CD4-positive, alpha-beta T cell treated with Interleukin-6 for 4 hours (primary cell): Measurements from ENCODE around the gene CAMTA1.

ENCODE experiments used
- DNase-seq: peaks from one replicate; pipeline ENCODE4 v3.0.0-alpha.2; 2020; ENCODE audit warnings: mixed read lengths

Gene CAMTA1

DNA sequence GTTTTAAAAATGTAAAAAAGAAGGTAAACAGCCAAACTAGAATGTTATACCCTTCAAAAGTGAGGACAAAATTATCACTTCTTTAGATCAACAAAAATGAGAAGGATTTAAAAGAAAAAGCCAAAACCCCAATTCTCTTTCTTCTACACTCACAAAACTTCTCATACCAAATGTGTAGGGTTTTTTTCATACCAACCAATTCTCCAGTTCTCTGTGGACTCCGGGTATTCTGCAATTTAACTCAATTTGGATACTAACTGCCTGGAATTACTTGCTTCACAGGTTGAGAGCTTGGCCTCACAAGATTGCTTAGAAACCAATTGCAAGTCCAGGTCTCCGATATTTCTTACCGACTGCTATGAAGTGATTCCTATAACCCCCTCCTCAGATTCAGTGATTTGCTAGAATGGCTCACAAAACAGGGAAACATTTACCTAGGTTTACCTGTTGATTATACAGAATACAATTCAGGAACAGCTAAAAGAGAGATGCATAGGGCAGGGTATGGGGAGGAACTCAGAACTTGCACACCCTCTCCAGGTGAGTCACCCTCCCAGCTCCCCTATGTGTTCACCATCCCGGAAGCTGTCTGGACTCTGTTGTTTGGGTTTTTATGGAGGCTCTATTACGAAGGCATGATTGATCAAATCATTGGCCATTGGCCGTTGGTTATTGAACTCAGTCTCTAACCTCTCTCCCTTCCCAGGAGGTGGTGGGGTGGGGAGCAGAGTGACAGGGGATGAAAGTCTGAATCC is 67.1 kb downstream of the CAMTA1 start:
- no peak for DNase-seq

DNA sequence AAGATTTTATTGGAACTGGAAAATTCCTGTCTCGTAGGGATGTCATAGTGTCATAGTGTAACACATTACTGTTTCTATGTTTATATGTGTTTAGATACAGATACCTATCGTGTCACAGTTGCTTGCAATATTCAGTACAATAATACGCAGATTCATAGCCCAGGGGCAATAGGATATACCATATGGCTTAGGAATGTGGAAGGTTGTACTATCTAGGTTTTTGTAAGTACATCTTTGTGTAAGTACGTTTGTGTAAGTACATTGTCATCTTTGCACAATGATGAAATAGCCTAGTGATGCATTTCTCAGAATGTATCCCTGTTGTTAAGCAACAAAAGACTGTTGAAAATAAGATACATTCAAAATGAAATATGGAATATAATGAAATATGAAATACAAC is 68.9 kb downstream of the CAMTA1 start:
- DNase-seq: no peak

DNA sequence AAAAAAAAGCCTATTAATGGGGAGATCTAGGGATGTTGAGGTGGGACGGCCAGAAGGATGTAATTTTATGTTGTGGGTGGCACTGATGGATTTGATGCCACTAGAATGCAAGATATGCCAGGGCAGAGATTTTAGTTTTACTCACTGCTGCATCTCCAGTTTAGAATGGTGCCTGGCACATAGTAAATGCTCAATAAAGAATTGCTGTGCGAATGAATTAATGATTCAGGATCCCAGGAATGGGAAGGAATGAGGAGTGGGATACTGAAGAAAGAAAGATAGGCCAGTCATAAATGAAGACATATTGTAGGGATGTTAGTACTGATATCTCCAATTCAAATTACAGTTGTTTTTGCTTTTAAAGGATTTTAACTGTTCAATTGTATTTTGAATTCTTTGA is 72.6 kb downstream of the CAMTA1 start:
- DNase-seq: no peak

- DNase-seq: no peak
Measured at GRCh38 chr1:6858596-6858995, 73.3 kb downstream of the CAMTA1 start.

DNA sequence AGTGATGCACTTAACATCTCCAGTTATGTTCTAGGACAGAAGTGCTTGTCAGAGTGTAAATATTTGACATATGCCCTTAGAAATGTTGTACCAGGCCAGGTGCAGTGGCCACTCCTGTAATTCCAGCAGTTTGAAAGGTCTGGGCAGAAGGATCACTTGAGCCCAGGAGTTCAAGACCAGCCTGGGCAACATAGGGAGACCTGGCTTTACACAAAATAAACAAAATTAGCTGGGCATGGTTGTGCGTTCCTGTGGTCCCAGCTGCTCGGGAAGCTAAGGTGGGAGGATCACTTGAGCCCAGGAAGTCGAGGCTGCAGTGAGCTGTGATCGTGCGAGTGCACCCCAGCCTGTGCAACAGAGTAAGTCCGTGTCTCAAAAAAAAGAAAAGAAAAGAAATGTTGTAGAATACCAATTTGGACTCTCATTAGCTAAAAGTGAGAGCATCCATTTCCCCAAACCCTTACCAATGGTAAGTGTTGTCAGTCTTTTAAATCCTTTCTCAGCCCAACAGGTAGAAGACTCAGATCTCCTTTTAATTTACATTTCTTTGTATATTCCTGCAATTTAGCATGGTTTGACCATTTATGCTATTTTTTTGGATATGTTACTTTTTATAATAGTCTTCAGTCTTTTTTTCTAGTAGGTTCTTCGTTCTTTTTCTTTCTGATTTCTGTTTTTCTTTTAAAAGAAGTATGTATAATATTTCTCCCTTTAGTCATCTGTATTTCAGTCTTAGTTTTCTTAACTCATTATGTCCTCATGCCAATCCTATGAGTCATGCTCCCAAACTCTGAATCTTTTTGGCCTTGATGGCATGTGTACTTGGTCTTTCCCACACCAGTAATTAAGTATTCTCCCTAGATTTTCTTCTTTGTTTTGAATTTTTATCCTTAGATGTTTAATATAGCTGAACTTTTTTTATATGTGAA is 74.4 kb downstream of the CAMTA1 start:
- DNase-seq: no peak

GRCh38 chr1:6860401-6860800 is 75.1 kb downstream of the CAMTA1 start:
- no peak for DNase-seq

- DNase-seq: no peak
Measured at GRCh38 chr1:6861075-6861724, 75.9 kb downstream of the CAMTA1 start.

- DNase-seq: no peak
Measured at GRCh38 chr1:6862906-6863305, 77.7 kb downstream of the CAMTA1 start.

DNA sequence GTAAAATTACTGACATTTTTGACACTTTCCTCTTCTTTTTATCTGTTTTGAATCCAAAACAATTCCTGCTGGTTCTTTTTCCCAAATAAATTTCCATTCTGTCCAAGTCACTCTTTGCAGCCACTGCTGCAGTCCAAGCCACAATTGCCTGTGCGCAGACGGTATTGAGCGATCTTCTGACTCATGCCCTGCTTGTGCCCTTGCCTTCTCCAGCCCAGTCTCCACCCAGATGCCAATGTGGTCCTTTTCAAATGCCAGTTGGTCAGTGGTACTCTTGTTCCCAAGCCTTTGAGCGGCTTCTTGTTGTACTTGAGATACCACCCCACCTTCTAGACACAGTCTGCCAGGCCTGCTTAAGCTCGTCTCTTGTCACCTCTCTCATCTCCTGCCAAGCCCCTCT is 78.9 kb downstream of the CAMTA1 start:
- no peak for DNase-seq

GRCh38 chr1:6866825-6867224 is 81.6 kb downstream of the CAMTA1 start:
- no peak for DNase-seq

DNA sequence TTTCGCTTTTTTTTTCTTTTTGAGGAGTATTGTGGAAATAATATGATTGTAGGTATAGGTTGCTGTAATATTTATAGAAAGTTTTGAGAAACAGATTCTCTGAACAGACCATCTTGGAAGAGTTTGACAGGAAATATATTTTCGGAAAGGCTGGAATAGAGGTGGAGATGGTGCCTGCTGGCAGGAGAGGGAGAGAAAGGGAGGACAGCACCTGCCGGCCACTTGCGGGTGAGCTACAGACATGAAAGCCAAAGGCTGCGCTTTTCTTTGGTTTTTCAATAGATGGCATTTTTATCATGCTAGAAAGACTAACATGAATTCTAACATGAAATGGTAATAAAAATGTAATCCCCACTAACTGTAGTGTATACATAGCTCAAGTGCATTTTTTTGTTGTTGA is 82.1 kb downstream of the CAMTA1 start:
- no peak for DNase-seq

GRCh38 chr1:6867729-6868659 is 82.7 kb downstream of the CAMTA1 start:
- DNase-seq: no peak

- DNase-seq: no peak
Measured at GRCh38 chr1:6868660-6869380, 83.6 kb downstream of the CAMTA1 start.

DNA sequence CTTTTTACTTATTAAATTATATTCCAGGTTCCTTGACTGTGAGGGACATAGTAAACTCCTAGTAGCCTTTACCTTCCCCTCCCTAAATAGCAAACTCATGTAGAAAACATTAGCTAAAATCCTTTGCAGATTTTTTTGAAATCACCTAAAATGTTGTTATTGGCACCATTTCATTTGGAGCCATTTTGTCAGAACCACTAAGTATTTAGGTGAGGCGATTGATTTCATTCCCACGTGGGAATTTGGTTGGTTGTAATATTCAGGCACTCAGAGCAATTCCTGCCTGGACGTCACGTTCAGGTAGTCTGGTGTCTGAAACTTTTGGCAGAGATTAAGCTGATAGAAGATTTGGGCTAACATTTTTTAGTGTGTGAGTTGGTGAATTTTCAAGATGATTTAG is 84.3 kb downstream of the CAMTA1 start:
- DNase-seq: no peak

DNA sequence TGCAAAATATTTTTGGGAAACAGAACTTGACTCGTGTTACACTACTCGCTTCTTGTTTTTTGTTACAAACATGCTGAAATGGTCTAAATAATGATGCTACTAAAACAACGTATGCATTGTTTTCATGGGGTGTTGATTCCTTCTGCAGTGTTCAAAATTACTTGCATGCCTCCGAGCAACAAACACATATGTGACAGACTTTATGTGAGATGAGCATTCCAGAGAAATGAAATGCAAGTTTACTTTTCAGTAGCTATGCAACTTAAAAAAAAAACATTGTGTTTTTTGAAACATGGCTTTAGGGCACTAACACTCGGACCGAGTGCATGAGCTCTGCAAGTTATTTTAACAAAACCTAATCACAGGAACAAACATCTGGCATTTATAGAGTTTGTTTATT is 84.8 kb downstream of the CAMTA1 start:
- DNase-seq: no peak

DNA sequence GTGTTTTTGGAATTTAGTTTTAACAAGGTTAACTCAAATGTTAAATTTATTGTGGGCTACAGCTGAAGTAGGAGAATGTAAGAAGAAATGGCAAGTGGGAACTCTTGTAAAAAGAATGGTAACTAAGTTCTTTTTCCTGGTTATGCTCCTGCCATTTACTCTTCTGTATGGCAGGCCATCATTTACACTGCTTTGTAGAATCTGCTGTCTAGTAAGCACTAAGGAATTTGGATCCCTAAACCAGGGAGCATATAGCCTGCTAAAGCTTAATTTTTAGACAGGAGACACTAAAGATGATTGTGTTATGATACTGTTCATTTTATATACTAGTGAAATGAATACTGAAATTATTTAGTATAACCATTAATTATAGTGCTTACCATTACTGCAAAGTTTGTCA is 85.3 kb downstream of the CAMTA1 start:
- no peak for DNase-seq

DNA sequence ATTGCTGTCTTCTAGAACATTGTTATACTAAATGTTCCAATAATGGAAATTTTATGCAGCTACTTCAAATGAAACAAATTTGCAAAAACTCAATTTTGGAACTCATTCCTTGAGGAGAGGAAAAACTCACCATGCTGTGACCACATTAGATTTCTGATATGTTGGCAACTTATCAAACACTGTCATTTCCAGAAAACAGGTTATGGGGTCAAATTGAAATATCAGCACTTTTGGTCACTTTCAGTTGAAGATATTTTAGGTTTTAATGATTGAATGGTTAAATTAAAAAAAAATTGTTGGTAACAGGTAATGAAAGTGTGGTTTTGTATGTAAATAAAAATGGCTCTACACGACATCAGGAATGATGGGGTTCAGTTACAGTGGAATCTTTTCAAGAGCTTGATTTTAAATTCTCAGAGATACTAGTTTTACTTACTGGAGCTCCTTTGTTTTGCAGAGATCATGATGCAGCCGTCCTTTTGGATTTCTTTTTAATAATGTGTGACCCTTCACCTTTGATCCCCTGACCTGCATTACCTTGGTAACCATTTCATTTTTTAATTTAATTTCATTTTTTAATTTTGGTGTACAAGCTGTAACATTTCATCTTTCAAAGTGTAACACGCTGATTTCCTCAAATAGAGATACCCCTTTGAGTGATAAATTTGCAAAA is 86.2 kb downstream of the CAMTA1 start:
- no peak for DNase-seq

GRCh38 chr1:6872573-6873261 is 87.5 kb downstream of the CAMTA1 start:
- no peak for DNase-seq

DNA sequence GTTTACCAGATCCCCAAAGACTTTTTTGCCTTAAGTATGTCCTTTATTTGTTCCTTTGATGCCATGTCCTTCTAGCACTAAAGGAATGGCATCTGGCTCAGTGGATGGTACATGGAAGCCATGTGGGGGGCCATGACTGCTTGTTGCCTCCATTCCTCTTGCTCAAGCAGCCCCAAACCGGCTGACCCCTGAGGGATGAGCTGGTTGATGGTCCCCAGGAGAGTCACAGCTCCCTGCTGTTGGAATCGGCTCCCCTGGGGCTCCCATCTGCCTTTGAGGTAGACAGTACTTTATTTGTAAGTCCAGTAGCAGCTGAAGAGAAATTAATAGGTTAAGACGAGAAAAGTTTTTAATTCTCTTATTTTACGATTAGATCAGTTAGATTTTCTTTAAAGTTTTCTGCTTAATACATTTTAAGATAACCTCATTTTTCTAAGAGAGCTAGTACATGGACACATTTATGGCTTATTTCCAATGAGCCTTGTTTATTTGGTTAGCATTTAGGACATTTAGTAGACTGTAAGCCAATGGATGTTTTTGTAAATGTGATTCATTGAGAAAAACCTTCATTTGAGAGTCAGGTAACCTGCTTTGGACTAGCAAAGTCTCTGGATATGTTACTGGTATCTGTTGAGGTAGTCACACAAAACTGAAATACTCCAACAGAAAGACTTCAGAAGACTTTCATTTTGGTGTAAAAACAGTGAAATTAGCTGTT is 88.2 kb downstream of the CAMTA1 start:
- DNase-seq: no peak

DNA sequence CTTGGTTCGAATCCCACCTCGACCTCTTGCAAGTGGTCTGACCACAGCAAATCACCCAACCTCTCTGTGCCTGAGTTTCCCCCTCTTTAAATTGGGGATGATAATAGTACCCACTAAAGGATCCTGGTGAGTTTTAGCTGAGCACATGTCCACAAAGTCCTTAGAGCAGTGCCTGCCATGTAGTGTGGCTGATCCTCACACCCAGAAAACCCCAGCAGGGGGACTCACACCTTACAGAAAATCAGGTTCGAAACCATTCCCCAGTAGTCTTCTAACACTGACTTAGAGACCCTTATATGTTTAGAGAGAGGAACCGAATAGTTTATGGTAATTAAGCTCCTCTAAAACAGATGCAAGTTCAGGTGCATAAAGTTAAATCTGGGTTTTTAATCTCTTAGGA is 89.0 kb downstream of the CAMTA1 start:
- DNase-seq: no peak
